Stimulated activated CD8-positive, alpha-beta memory T cell treated with anti-CD3 and anti-CD28 coated beads, Interleukin-4, amount 100 ng/mL, for 48 hours (primary cell): ENCODE data around the gene CCL4.

Experiments used
- DNase-seq: peaks from one replicate; pipeline ENCODE4 v3.0.0-alpha.2; 2020

CCL4 gene

DNA sequence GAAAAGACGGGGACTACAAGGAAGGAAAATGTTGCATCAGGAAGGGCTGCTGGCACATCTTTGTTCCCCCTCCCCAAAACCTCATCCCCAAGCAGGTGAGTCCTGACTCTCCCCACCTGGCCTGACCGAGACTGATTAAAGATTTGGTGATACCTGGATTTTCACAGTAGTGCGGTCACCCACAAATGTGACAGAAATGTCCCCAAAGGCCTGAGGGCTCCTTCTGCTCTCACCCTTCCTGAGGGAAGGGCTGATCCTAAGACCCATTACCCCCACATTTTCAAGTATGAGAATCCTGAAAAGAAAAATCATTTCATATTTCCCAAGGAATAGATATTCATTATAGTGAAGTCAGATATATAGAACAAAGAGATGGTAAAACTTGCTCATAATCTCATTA lies 44.0 kb downstream of the CCL4 start:
- DNase-seq = no peak

DNA sequence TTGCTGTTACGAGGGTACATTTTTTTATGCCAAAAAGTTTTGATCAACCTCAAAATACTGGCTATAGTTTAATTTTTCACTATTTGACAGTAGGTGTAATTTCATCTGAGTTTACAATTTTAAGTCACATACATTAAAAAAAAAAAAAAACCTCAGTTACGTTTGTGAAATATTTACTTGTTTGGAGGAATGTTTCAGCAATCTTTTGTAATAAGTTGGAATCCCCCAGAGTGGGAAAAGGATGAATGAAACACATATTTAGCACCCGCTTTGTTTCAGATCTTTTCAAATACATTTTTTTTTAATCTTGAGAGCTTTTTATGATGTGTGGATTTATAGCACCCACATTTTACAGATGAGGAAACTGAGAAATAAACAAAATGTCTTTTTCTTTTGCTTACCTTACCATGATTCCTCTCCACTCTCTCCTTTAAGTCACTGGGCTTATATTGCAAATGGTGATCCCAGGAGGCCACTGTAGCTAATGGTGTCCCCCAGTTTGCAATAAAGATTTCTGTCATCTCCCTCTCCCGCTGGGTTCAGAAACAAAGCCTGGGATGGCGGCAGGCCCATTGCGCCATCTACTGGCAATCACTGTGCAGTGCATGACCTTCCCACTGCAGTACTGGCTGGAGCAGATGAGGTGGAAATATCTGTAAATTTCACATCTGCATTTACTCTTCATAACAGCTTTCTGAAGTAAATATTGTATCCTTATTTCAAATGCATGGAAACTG lies 45.1 kb downstream of the CCL4 start:
- DNase-seq = peak; percentile 80

DNA sequence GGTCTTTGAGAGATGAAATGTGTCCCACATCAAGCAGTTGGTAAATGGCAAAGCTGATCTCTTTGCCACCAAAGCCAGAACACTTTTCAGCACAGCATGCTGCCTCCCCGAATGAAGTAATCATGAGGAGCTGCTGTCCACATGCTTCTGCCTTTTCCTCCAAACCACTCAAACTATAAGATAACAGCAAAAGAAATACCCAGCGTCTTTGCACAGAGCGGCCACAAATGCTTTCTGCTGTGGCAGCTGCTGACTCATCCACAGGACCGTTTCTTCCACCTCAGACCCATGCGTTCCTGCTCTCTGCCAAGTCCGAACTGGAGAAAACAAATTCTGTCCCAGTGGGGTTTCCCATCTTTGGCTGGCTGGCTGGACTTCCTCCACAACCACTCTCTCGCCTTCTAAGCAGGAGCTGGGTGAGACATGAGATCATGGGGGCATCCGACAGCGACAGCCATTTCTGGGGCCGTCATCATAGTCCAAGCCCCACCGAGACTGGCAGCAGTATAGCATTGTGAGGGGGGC lies 45.7 kb downstream of the CCL4 start:
- DNase-seq = peak; percentile 27

DNA sequence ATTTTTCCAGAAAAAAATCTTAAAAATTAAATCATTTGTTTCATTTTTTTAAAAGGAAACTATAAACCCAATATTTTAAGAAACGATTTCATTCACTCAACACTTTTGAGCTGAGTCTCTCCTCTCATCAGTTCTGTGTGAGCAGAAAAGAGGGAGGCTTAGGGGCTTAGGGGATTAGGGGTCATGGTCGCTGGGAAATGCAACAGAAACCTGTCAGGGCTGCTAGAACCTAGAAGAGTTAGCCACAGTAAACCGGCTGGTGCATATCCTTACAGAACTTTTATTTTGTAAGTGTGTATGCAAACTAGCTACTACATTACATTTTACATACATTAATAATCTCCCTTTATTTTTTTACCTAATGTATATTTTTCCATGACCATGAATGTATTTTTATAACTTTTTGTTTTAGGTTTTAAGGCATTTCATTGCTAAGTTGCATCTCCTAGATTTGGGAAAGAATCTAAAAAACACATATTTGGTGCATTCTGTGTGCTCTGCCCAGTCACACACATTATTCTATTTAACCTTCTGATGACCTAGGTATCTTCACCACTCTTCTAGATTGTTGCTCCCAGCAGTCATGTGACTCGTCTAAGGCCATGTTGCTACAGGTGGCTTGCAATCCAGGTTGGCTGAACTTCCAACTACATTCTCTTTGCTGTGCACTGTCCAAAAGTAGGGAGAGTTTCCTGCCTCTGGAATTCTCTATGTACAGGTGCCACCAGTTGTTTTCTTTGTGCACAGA lies 48.4 kb downstream of the CCL4 start:
- DNase-seq = no peak

DNA sequence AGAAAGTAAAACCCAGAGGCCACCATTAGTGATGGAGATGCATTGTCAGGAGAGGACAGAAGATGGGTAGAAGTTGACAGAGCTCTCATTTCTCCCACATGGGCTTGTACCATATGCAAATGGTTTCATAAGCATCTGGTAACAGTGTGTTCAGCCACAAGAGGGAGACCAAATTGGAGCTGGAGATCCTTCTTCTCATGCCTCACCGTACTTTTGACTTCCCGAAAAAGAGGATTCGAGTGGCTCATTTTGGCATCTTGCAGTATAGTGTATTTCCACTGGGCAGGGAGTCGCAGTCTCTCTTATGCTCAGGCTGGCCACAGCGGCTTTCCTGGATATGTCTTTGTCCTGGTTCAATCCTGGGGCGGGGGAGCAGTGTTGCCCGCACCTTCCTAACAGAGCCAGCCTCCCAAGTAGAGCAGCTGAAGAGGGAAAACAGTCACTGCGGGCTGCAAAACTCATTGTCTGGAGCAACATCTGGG lies 49.1 kb downstream of the CCL4 start:
- no peak for DNase-seq

DNA sequence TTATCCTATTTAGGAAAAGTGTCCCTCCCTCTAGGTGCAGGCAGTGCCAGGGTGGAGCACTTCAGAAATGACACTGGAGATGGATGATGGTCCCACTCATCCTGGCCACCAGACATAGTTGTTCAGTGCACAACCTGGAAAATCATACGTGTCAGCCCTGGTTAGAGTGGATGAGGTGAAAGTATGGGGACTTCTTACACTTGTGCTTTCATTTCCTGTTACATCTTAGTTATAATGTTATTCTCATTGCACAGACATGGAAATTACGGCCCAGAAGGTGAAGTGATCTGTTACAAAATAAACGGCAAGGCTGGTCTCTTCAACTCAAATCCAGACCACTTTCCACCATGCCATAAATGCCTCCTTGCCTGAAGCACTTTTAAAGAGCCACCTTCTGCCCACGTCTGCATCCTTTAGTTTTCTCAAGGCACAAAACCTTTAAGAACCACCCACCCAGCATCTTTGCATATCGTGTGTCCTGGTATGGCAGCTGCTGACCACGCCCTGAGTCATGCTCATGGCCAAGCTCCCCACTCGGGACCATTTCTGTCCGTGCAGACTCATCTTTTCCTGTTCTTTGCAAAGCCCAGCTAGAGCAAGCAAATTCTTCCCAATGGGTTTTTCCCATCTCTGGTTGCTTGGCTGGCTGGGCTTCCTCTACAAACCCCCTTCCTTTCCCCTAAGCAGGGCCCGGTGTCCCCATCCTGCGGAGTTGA lies 50.4 kb downstream of the CCL4 start:
- DNase-seq = no peak
